ENCODE results near the gene ANKRD28.
A peak's percentile ranks its signal among the peaks of the same experiment; 100 is the strongest.
"Not testable (repeated sequence)": the region's sequence is repeated elsewhere in the genome, so short reads cannot be mapped to it uniquely, and the experiment has no call there.

ANKRD28 gene

GRCh38 chr3:15800780-15801179 is 3.0 kb upstream of the ANKRD28 start:
- no peak for DNase-seq

- no peak for DNase-seq
These were observed 2.5 kb upstream of the ANKRD28 start for GRCh38 chr3:15800327-15800726.

GRCh38 chr3:15798533-15799245 is 910 bp upstream of the ANKRD28 start:
- DNase-seq: no peak

GRCh38 chr3:15796771-15797641 is 773 bp downstream of the ANKRD28 start:
- no peak for DNase-seq

GRCh38 chr3:15796331-15796730 is 1.4 kb downstream of the ANKRD28 start:
- DNase-seq: no peak

DNA sequence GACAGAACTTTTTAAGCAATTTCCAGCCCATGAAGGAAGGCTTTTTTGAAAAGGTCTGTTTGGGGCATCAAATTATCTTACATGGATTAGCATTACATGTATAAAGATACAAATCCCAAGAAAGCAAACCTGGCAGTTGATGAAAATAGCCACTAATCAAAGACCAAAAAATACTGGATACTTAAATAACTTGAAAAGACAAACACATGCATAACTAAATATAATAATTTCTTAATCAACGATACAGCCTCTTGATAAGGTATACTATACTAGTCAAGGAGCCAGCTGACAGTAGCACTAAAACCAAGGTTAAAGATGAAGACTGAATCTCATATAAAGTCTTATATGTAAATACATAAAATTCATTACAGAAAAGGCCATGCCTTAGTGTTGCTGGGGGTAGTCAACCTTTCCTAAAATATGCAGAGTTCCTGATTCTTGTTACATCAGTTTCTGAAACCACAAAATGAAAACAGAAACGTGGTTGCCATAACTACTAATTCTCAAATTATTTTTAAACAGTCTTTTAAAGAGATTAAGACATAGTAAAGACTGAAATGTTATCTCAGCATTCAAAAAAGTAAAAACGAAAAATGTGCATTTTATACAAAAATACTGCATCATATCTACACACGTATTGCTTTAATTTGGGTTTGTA is 2.0 kb downstream of the ANKRD28 start:
- no peak for DNase-seq

DNA sequence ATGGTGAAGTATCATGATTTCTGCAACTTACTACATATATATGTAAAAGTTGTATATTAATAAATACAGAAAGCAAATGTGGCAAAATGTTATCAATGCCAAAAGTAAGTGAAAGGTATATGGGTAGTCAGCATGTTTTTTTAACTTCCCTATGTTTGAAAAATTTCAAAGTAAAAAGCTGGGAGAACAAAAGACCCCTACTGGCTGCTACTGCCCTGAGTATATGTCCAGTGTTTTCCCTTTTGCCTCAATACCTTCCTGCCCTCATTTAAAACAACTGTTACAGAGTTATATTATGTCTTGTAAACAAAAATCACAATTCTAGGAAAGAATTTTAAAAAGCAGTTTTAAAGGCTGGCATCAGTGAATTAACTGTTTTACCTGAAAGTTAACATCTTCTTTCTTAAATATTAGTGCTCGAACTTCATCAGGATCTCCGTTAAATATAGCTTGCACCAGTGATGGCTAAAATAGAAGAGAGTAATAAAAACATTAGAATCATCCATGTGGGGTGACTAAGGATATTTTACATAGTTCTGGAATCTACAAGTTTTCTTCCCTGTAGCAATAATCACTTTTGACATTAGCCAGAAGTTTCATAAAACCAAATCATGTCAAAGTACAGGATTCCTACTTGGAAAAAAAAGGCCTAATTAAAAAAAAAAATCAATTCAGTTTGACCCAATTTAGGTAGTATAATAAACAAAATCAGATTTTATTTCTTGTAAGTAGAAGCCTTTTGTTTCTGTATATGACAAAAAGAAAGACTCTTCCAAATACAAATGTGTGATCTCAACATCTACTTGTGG is 2.7 kb downstream of the ANKRD28 start:
- no peak for DNase-seq

GRCh38 chr3:15794303-15794771 is 3.4 kb downstream of the ANKRD28 start:
- DNase-seq: peak; percentile 55

GRCh38 chr3:15791525-15791924 is 6.3 kb downstream of the ANKRD28 start:
- DNase-seq: no peak

DNA sequence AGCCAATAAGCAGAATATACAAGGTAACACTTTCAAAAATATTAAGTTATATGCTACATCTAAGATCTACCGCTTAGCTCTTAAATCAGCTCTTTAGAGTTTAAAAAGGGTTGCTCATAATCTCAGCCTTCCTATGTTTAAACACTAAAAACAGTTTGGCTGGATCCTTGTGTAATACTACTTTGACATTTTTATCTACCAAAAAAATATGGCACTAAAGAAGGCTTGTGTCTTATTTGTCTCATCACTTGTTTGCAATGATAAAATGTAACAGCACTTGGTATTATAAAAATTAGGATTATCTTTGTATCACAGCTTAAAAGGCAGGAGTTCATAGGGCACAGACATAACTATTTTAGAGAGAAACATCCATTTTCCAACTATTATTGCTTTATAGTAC is 9.8 kb downstream of the ANKRD28 start:
- DNase-seq: no peak

DNA sequence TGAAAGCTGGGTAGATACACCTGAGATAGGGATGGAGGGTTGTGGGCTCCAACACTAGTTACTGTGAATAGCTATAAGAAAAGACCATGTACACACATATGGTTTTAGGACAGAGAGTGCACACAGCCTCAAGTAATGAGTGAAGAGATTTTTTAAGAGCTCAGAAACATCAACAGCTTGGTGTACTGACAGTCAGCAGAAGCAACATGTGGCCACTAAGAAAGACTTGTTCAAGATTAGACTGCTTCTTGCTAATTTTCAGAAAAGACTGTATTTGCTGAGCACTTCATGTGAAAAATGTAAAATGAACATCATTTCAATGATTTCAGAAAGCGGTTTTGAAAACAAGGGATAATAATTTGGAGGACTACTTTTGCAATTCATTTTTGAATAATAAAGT is 10.3 kb downstream of the ANKRD28 start:
- no peak for DNase-seq

- DNase-seq: no peak
These were observed 14.3 kb downstream of the ANKRD28 start for GRCh38 chr3:15783361-15783969.

DNA sequence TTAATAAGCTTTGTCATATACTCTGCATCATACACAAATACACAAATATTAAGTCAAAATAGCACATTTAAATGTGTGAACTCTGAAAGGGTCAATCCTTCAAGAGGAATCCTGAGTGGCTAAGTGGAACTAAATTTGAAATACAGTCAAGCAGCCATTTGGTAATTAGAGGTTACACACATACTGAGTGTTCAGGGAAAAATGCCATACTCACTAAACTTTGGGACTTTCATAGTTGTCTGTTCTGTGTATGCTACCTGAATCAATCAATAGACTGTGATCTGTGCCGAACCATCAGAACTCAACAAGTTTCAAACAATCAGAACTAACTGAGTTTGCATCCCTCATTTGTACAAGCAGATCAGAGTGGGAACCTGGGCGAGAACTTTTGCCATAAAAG is 15.3 kb downstream of the ANKRD28 start:
- DNase-seq: no peak

DNA sequence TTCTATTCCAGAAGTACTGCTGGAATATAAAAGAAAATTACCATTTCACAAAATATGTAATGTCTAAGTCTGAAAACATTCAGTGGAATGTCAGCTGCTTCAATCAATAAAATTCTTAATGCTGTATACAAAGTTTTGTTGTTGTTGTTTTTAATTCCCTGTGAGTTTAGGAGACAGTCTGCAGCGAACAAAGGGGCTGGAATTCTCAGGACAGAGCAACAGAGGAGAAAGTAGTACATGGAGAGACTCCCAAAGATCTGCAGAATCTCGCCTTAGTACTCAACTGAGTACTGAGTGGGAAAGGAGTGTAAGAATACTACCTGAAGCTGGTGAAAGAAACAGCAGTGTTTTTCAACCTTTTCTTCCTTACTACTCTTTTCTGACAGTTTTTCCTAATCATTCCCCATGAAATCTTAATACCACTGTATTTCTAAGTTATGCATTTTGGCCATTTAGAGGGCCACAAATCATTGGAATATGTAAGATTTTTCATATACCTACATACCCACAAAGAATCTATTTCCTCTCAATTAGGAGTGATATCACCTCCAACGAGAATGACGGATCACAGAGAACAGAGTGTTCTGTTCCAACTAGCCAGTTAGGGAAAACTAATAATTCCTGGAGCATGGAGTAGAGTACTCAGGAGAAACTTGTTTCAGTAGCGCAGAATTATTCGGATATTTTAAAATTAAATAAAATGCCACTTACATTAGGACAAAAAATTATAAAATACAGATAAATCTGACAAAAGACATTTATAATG is 16.0 kb downstream of the ANKRD28 start:
- no peak for DNase-seq

GRCh38 chr3:15781131-15781530 is 16.6 kb downstream of the ANKRD28 start:
- DNase-seq: no peak

DNA sequence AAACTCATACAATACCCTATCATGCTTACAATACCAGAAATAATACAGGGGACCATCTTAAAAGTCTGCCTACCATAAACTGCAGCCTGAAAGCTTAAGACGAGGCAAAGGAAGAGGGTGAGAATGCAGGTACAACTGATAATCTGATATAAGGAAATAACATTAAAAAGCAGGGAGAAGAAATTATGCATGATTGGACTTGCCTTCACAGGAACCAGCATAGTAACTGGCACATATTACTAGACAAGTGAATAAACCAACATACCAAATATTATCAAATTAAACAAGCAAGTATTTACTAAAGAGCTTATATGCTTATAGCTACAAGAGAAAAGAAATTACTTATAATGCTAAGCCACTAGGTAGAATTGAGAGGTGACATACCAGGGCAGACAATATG is 18.7 kb downstream of the ANKRD28 start:
- DNase-seq: no peak

DNA sequence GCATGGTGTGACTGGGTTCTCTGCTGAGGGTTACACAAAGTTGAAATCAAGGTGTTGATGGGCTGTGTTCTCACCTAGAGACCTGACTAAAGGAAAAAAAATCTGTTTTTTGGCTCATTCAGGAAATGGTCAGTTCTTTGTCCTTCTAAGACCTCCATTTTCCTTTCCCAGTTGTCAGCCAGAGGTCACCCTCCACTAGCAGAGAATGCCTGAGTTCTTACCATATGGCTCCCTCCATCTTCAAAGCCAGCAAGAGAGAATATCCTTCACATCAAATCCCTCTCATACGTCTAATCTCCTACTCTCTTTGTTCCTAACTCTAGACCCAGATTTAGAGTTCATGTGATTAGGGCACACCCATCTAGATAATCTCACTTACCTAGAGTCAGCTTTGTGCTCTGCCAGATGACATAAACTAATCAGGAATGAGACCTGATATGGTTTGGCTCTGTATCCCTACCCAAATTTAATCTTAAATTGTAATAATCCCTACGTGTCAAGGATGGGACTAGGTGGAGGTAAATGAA is 19.4 kb downstream of the ANKRD28 start:
- no peak for DNase-seq

GRCh38 chr3:15774931-15775560 is 22.7 kb downstream of the ANKRD28 start:
- not testable (repeated sequence) for DNase-seq

DNA sequence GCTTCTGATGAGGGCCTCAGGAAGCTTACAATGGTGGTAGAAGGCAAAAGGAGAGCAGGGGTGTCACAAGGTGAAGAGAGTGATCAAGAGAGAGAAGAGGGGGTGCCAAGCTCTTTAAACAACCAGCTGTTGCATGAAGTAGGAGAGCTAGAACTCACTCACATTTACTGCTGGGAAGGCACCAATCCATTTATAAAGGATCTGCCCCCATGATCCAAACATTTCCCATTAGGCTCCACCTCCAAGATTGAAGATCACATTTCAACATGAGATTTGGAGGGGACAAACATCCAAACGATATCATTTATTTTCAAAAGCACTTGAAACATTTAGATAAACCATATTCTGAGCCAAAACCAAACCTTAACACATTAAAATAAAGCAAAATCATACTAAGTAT is 26.3 kb downstream of the ANKRD28 start:
- no peak for DNase-seq

DNA sequence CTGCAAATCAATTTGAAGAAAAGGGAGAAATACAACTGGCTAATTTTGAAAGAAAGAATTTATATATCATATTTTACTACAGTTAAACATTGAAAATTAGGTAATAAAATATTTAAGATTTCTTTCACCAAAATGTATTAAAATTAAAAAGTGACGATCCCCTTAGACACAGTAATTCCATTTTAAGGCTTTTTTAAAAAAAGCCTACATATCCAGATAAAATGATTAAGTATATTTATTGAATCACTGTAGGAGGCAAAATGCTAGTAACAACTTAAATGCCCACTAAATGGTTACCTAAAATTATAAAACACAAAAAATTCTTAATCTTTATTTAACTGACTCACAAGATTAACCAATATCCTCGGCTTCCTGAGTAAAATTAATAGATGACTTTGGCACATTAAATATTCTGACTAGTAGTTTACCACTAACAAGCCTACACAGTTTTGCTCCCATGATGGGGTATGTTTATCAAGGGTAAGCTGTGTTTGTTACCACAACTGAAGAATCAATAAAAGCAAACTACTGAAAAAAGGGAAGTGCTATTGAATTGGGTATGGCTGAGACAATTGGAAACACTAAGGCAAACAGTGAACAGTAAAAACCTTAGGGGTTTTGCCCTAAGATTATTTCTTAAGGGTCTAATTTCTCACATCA is 28.4 kb downstream of the ANKRD28 start:
- no peak for DNase-seq

All from CD4-positive, alpha-beta T cell treated with Interleukin-15 for 1 hour (primary cell).